SK-N-SH (cell line): Measurements from ENCODE around the gene FRMD5. TPM values are rescaled to one million over a fixed set of nuclear protein-coding genes. Genes with fewer than 3 reads are reported as not detected.

Experiments used
- CTCF ChIA-PET: fragments of 300-600, 350-600 bp; formaldehyde crosslinking; extraction: SDS; loops from one replicate; lab custom pipeline; 2021; lab: Yijun Ruan, JAX
- POLR2A ChIA-PET: fragments of 350-600 bp; sonication (Branson Sonifier 250); formaldehyde crosslinking; extraction: SDS; loops from one replicate; lab custom pipeline; 2020; ENCODE audit warnings: antibody characterized with exemption, inconsistent platforms; lab: Yijun Ruan, JAX
- DNase-seq: peaks from one replicate; pipeline ENCODE4 v3.0.0; 2012
- H2AFZ ChIP-seq: fragments of 200-600 bp; sonication (generic); 2 replicates; pipeline ENCODE4 v1.8.1; 2016; ENCODE audit warnings: antibody characterized with exemption, mild to moderate bottlenecking, low read depth
- H3F3A ChIP-seq: fragments of 200-600 bp; sonication (generic); replicated peaks from 2 replicates; pipeline ENCODE3; 2016; ENCODE audit warnings: antibody characterized with exemption, mild to moderate bottlenecking; ENCODE audit not compliant: insufficient read depth
- H3K27ac ChIP-seq, 2 experiments: fragments of 200-500 bp in 1 of 2; fragments of 200-600 bp in 1 of 2; sonication (Bioruptor generic) in 1 of 2; sonication (generic), shearing (Covaris generic) in 1 of 2; 2 replicates each; pipeline versions ENCODE4 v1.5.1 to v1.6.1; 2014 to 2016; ENCODE audit warnings: low read depth in 2 of 2, inconsistent platforms in 1 of 2, low read length in 1 of 2, mild to moderate bottlenecking in 1 of 2, mixed read lengths in 1 of 2
- H3K27me3 ChIP-seq: fragments of 200-600 bp; sonication (generic), shearing (Covaris generic); 2 replicates; pipeline ENCODE4 v1.6.1; 2016; ENCODE audit warnings: mixed run types; ENCODE audit not compliant: insufficient read depth
- H3K36me3 ChIP-seq, 2 experiments: fragments of 200-500 bp in 1 of 2; fragments of 200-600 bp in 1 of 2; sonication (Bioruptor generic) in 1 of 2; sonication (generic) in 1 of 2; replicated peaks in 1 of 2; 2 replicates each; pipeline versions ENCODE3 to v1.5.1; 2014 to 2016; ENCODE audit warnings: low read length in 1 of 2, mild to moderate bottlenecking in 1 of 2; ENCODE audit not compliant: insufficient read depth in 2 of 2, control insufficient read depth in 1 of 2
- H3K4me1 ChIP-seq, 2 experiments: fragments of 200-500 bp in 1 of 2; fragments of 200-600 bp in 1 of 2; sonication (Bioruptor generic) in 1 of 2; sonication (generic), shearing (Covaris generic) in 1 of 2; 2 replicates each; pipeline versions ENCODE4 v1.5.1 to v1.6.1; 2014 to 2016; ENCODE audit warnings: low read depth in 1 of 2, low read length in 1 of 2, mixed run types in 1 of 2; ENCODE audit not compliant: insufficient read depth in 2 of 2, control insufficient read depth in 1 of 2
- H3K4me2 ChIP-seq: fragments of 200-600 bp; sonication (generic), shearing (Covaris generic); 2 replicates; pipeline ENCODE4 v1.6.1; 2017; ENCODE audit warnings: mixed run types
- H3K4me3 ChIP-seq, 2 experiments: fragments of 200-500 bp in 1 of 2; fragments of 200-600 bp in 1 of 2; sonication (Bioruptor generic) in 1 of 2; sonication (generic), shearing (Covaris generic) in 1 of 2; 2 replicates each; pipeline versions ENCODE4 v1.5.1 to v1.8.1; 2014 to 2016; ENCODE audit warnings: low read depth in 2 of 2, inconsistent platforms in 1 of 2, low read length in 1 of 2, mild to moderate bottlenecking in 1 of 2, mixed read lengths in 1 of 2, moderate library complexity in 1 of 2
- H3K79me2 ChIP-seq: fragments of 200-600 bp; sonication (generic); 2 replicates; pipeline ENCODE4 v1.8.1; 2017; ENCODE audit warnings: mild to moderate bottlenecking; ENCODE audit not compliant: insufficient read depth
- H3K9ac ChIP-seq: fragments of 200-600 bp; sonication (generic); 2 replicates; pipeline ENCODE4 v1.6.1; 2017; ENCODE audit warnings: mixed run types
- H3K9me2 ChIP-seq: fragments of 200-600 bp; sonication (generic); 2 replicates; pipeline ENCODE4 v1.6.1; 2017; ENCODE audit warnings: mixed run types
- H3K9me3 ChIP-seq: fragments of 200-600 bp; sonication (generic); 2 replicates; pipeline ENCODE4 v1.6.1; 2017; ENCODE audit warnings: mixed run types, mild to moderate bottlenecking, moderate library complexity
- H4K20me1 ChIP-seq: fragments of 200-600 bp; sonication (generic); 2 replicates; pipeline ENCODE4 v1.6.1; 2017; ENCODE audit warnings: mild to moderate bottlenecking, mixed run types; ENCODE audit not compliant: insufficient read depth
- CHD2 ChIP-seq: fragments of 150-350 bp; IDR thresholded peaks from 2 replicates; pipeline ENCODE4 v1.6.1; 2018; ENCODE audit warnings: low read length; ENCODE audit not compliant: partially characterized antibody
- ELF1 ChIP-seq: IDR thresholded peaks from 2 replicates; pipeline ENCODE4 v1.4.0; 2012
- EP300 ChIP-seq, 2 experiments: IDR thresholded peaks; 2 replicates each; pipeline versions ENCODE4 v1.4.0 to v1.6.1; 2012; ENCODE audit warnings: borderline replicate concordance in 1 of 2, low read depth in 1 of 2, low read length in 1 of 2
- FOSL2 ChIP-seq: IDR thresholded peaks from 2 replicates; pipeline ENCODE4 v1.4.0; 2012; ENCODE audit warnings: low read depth, mild to moderate bottlenecking, moderate library complexity, borderline replicate concordance
- FOXJ3 ChIP-seq: sonication (generic); formaldehyde crosslinking; IDR thresholded peaks from 2 replicates; pipeline ENCODE4 v1.5.1; 2020; ENCODE audit warnings: mild to moderate bottlenecking, missing genetic modification reagents
- GATA2 ChIP-seq: sonication (generic); formaldehyde crosslinking; IDR thresholded peaks from 2 replicates; pipeline ENCODE4 v1.5.0; 2020; ENCODE audit warnings: mild to moderate bottlenecking, missing genetic modification reagents
- JUND ChIP-seq: IDR thresholded peaks from 2 replicates; pipeline ENCODE4 v1.4.0; 2012
- NFIC ChIP-seq: IDR thresholded peaks from 2 replicates; pipeline ENCODE4 v1.4.0; 2012; ENCODE audit warnings: borderline replicate concordance
- NRF1 ChIP-seq: IDR thresholded peaks from 2 replicates; pipeline ENCODE4 v1.6.1; 2012; ENCODE audit warnings: low read depth, mild to moderate bottlenecking, low read length
- RAD21 ChIP-seq: IDR thresholded peaks from 2 replicates; pipeline ENCODE4 v1.6.1; 2012; ENCODE audit warnings: mild to moderate bottlenecking, low read length
- SMC3 ChIP-seq: IDR thresholded peaks from 2 replicates; pipeline ENCODE4 v1.6.1; 2012; ENCODE audit warnings: low read depth, low read length, improper control_type of control experiment
- TAF1 ChIP-seq: IDR thresholded peaks from 2 replicates; pipeline ENCODE4 v1.6.1; 2012; ENCODE audit warnings: low read depth, mild to moderate bottlenecking, low read length, moderate library complexity, borderline replicate concordance
- TCF12 ChIP-seq: IDR thresholded peaks from 2 replicates; pipeline ENCODE4 v1.4.0; 2012
- WGBS: methylation state at CpG from one replicate; pipeline ENCODE4 v1.1.6; 2017; ENCODE audit warnings: low lambda C conversion rate; 5-methylcytosine and 5-hydroxymethylcytosine counted together
- polyA plus RNA-seq, 3 experiments: library from polyadenylated mRNA; depleted of rRNA; stranded (reverse); fragments of >200 nt; gene quantifications; 2 replicates each; pipeline ENCODE4 v1.2.3, GENCODE V29; 2012
- TF ChIP-seq, protein P1 (sequence below): IDR thresholded peaks from 2 replicates; pipeline ENCODE4 v1.4.0; 2012; ENCODE audit warnings: low read depth
- TF ChIP-seq, protein P2 (sequence below): IDR thresholded peaks from 2 replicates; pipeline ENCODE4; 2012
- TF ChIP-seq, protein P3 (sequence below): fragments of 150-350 bp; IDR thresholded peaks from 2 replicates; pipeline ENCODE4 v1.6.1; 2016; ENCODE audit warnings: mild to moderate bottlenecking, low read depth, low read length
- TF ChIP-seq, protein P4 (sequence below): IDR thresholded peaks from 2 replicates; pipeline ENCODE4 v1.4.0; 2012; ENCODE audit warnings: low read depth, borderline replicate concordance

The FRMD5 gene
- polyA plus RNA-seq, 1 of the 3 experiments (the other 2 are of a cell fraction), result 24.8 TPM

DNA sequence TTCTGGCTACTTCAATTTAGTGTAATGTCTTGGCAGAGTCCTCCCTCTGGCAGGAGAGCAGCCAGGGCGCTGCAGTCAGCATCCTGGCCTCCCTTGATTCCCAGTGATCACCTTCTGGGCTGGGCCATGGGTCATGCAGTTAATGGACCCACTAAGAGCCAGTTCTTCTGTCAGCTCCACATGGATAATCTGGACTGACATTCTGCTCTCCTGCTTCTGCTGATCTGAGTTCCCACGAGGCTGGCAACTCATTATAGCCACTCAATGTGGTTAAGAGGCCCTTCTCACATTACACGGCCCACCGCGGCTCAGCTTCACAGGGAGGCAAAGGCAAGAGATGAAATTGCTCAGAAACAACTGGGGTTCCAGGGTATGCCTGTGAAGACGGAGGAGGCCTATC, 274.3 kb downstream of the FRMD5 start:
- Histone ChIP-seq H3F3A (no peaks in the 10 kb centered on the region), H3K79me2 (no peaks in the 10 kb centered on the region), H4K20me1 (no peaks in the 10 kb centered on the region), H2AFZ (no peak overlapping the region), H3K36me3 (peaks cover 26 to 28% of the 10 kb centered on the region in 2 experiments), H3K4me3 (no peak overlapping the region), H3K4me1 (peaks cover 7 to 30% of the 10 kb centered on the region in 2 experiments; a peak in 3 of 4 replicates), H3K27ac (peak overlapping the region in 1 of 2 experiments; percentile 56; a peak in 1 of 4 replicates), H3K9ac (no peak overlapping the region)
- CTCF ChIA-PET, result interaction anchor here (8.7 kb wide), 1 partner anchor 16 kb away, joined by 57 read pairs; no protein-coding TSS in a partner anchor
- DNase-seq, result no peak
- TF ChIP-seq, protein P1, sequence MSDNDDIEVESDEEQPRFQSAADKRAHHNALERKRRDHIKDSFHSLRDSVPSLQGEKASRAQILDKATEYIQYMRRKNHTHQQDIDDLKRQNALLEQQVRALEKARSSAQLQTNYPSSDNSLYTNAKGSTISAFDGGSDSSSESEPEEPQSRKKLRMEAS, result 0 out of 2 replicates have a peak, but pooled peaks have one; percentile 27
- TF ChIP-seq GATA2 (CRISPR knock-in tag) (no peak), RAD21 (no peak), TCF12 (peak; percentile 50; the same call in 1 of the 2 replicates)
- TF ChIP-seq, protein P2, sequence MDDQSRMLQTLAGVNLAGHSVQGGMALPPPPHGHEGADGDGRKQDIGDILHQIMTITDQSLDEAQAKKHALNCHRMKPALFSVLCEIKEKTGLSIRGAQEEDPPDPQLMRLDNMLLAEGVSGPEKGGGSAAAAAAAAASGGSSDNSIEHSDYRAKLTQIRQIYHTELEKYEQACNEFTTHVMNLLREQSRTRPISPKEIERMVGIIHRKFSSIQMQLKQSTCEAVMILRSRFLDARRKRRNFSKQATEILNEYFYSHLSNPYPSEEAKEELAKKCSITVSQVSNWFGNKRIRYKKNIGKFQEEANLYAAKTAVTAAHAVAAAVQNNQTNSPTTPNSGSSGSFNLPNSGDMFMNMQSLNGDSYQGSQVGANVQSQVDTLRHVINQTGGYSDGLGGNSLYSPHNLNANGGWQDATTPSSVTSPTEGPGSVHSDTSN, result peak; percentile 53
- TF ChIP-seq, all 33 proteins: peak for 3
- Histone ChIP-seq H3K4me2 (no peak overlapping the region), H3K27me3 (no peaks in the 10 kb centered on the region), H3K9me2 (no peaks in the 10 kb centered on the region), H3K9me3 (no peaks in the 10 kb centered on the region)
- WGBS, result 72% methylated on average over 5 of the region's 6 CpGs
- POLR2A ChIA-PET, result no interaction called here

DNA sequence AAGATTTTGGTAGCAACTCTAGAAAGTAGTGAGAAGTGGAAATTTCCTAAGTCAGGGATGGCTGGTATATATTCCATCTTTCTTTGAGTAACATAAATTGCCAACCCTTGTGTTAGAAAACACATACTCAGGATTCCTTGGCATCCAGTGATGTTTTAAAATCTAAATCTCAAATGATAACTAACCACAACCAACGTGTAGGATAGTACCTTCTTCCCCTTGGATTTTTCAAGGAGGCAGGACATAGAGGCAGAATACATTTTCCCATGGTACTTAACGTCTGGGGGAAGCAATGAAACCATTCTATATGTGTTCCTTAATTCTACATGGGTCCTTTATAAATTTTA, 274.8 kb downstream of the FRMD5 start:
- no peak for TF ChIP-seq NFIC
- Histone ChIP-seq H3K27me3 (no peaks in the 10 kb centered on the region), H3K4me3 (no peak overlapping the region), H3K9me3 (no peaks in the 10 kb centered on the region), H3K36me3 (peaks cover 29 to 33% of the 10 kb centered on the region in 2 experiments), H3K27ac (peak overlapping the region in 1 of 2 experiments; percentile 56; a peak in 1 of 4 replicates), H2AFZ (no peak overlapping the region), H3K9ac (no peak overlapping the region), H3K4me1 (peaks cover 5 to 33% of the 10 kb centered on the region in 2 experiments; a peak in 2 of 4 replicates), H3F3A (no peaks in the 10 kb centered on the region), H4K20me1 (no peaks in the 10 kb centered on the region), H3K79me2 (no peaks in the 10 kb centered on the region), H3K9me2 (no peaks in the 10 kb centered on the region), H3K4me2 (no peak overlapping the region)
- WGBS, result 58% methylated on average over 2 of the region's 2 CpGs
- ChIA-PET CTCF (interaction anchor here (8.7 kb wide), 1 partner anchor 15 kb away, joined by 57 read pairs; no protein-coding TSS in a partner anchor), POLR2A (no interaction called here)
- no peak for DNase-seq

DNA sequence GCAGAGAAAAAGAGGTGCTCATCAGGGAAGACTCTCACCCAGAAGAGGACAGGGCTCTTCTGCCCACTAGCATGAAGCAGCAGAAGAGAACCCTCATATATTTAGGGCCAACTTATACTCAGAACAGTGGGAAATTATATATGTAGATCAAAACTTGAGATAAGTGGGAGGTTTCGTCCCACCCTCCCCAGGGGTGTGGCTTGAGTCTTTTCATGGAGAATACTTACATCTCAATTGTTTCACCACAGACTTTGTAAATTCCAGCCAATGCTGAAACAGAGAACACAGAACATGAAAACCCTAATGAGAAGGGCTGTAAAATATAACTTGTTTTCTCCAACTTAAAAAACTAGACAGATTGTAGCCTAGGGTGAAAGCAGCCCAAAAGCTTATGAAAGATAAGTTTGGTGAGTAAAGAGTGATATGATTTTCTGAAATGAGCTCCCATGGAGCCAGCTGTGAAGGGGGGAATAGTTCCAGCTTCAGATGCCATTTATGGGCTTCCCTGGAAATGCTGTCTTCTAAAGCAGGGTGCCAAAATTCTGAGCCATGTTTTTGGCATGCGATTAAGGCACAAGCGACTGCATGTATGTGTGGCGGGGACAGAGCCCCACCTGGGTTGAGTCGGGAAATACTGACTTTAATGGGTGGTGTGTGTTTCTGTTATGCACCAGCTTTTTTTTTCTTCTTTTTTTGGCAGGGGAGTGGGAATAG, 275.4 kb downstream of the FRMD5 start:
- Histone ChIP-seq H4K20me1 (no peaks in the 10 kb centered on the region), H3K27me3 (no peaks in the 10 kb centered on the region), H3F3A (no peaks in the 10 kb centered on the region), H3K4me2 (no peak overlapping the region), H3K4me1 (peaks cover 5 to 33% of the 10 kb centered on the region in 2 experiments; a peak in 2 of 4 replicates), H3K9me3 (no peaks in the 10 kb centered on the region), H3K9ac (no peak overlapping the region), H3K9me2 (no peaks in the 10 kb centered on the region), H3K4me3 (no peak overlapping the region), H3K36me3 (peaks cover 32 to 33% of the 10 kb centered on the region in 2 experiments), H3K79me2 (no peaks in the 10 kb centered on the region), H2AFZ (no peak overlapping the region), H3K27ac (peak overlapping the region in 1 of 2 experiments; percentile 56; a peak in 1 of 4 replicates)
- ChIA-PET POLR2A (no interaction called here), CTCF (interaction anchor here (8.7 kb wide), 1 partner anchor 15 kb away, joined by 57 read pairs; no protein-coding TSS in a partner anchor)
- WGBS, result 95% methylated on average over 5 of the region's 5 CpGs
- no peak for DNase-seq
- TF ChIP-seq SMC3 (no peak), EP300 (IDR thresholded peaks at IDR 0.05; ENCODE audit: borderline replicate concordance in 1 of 2, low read depth in 1 of 2, low read length in 1 of 2) (no peak), ELF1 (no peak), JUND (no peak), FOXJ3 (CRISPR knock-in tag) (no peak), CHD2 (no peak), TAF1 (no peak), FOSL2 (no peak), NRF1 (no peak)
- TF ChIP-seq, protein P3, sequence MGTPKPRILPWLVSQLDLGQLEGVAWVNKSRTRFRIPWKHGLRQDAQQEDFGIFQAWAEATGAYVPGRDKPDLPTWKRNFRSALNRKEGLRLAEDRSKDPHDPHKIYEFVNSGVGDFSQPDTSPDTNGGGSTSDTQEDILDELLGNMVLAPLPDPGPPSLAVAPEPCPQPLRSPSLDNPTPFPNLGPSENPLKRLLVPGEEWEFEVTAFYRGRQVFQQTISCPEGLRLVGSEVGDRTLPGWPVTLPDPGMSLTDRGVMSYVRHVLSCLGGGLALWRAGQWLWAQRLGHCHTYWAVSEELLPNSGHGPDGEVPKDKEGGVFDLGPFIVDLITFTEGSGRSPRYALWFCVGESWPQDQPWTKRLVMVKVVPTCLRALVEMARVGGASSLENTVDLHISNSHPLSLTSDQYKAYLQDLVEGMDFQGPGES, result no peak
- TF ChIP-seq, protein P2, result no peak
- TF ChIP-seq, protein P4, sequence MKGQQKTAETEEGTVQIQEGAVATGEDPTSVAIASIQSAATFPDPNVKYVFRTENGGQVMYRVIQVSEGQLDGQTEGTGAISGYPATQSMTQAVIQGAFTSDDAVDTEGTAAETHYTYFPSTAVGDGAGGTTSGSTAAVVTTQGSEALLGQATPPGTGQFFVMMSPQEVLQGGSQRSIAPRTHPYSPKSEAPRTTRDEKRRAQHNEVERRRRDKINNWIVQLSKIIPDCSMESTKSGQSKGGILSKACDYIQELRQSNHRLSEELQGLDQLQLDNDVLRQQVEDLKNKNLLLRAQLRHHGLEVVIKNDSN, result no peak
